ENCODE data around the gene MBOAT2. TPM values are rescaled to one million over a fixed set of nuclear protein-coding genes. Genes with fewer than 3 reads are reported as not detected.

The MBOAT2 gene
- total RNA-seq, 1 experiment from 2014 or later: 16.8 TPM

GRCh38 chr2:9002313-9002636 lies 1.2 kb downstream of the MBOAT2 start:
- peaks cover 20% of the 10 kb centered on the region for H3K79me2 ChIP-seq (ENCODE audit: insufficient read depth, low read length)
- ChIA-PET POLR2A (no interaction called here), RAD21 (ENCODE audit: low non-redundant PET in 1 of 2, low total read pairs in 2 of 2, uncharacterized antibody in 2 of 2, unreplicated experiment in 2 of 2) (no interaction called here), CTCF (no interaction called here)
- H3K9ac ChIP-seq (ENCODE audit: low read length): no peak overlapping the region
- H3K27ac ChIP-seq (ENCODE audit: low read depth, low read length): no peak overlapping the region
- no peaks in the 10 kb centered on the region for H3K9me3 ChIP-seq (ENCODE audit: control insufficient read depth in 1 of 2, insufficient read depth in 1 of 2, low read depth in 1 of 2, low read length in 2 of 2)
- H3K4me3 ChIP-seq (replicated peaks in 1 of 2; ENCODE audit: low read depth in 1 of 2, low read length in 2 of 2): 0 out of 4 replicates have a peak overlapping the region, but pooled peaks of 1 of the 2 experiments have one; percentile 58
- intact Hi-C loops (cut with micrococcal nuclease): no loop called here
- H2AFZ ChIP-seq (ENCODE audit: low read depth, low read length, poor library complexity, severe bottlenecking): no peak overlapping the region
- H3K36me3 ChIP-seq (ENCODE audit: control insufficient read depth in 1 of 2, insufficient read depth in 2 of 2, low read length in 2 of 2): no peaks in the 10 kb centered on the region
- DNase-seq (ENCODE audit: low read depth, low spot score): no peak
- H3K9me2 ChIP-seq (ENCODE audit: insufficient read depth): no peaks in the 10 kb centered on the region
- H3K4me2 ChIP-seq (ENCODE audit: low read length): peak overlapping the region; percentile 86
- no peak for ATAC-seq
- no peak for TF ChIP-seq EZH2 (IDR thresholded peaks at IDR 0.05)
- TF ChIP-seq ZNF274 (IDR thresholded peaks at IDR 0.05; ENCODE audit: low read depth, low read length): no peak
- TF ChIP-seq FOSL1 (IDR thresholded peaks at IDR 0.05; ENCODE audit: low read depth): no peak
- no peak for TF ChIP-seq CBX3 (IDR thresholded peaks at IDR 0.05; ENCODE audit: low read depth)
- no peak for TF ChIP-seq SIN3A (IDR thresholded peaks at IDR 0.05; ENCODE audit: low read depth)
- no peak for TF ChIP-seq POLR2AphosphoS5 (IDR thresholded peaks at IDR 0.05; ENCODE audit: low read depth, low read length)
- TF ChIP-seq JUND (IDR thresholded peaks at IDR 0.05): no peak
- no peak for TF ChIP-seq POLR2A (IDR thresholded peaks at IDR 0.05; ENCODE audit: borderline replicate concordance, extremely low read depth, insufficient read depth, insufficient read length)
- TF ChIP-seq TCF7L2 (IDR thresholded peaks at IDR 0.05; ENCODE audit: borderline replicate concordance, extremely low read depth, insufficient read depth, insufficient read length): no peak
- TF ChIP-seq RAD21 (IDR thresholded peaks at IDR 0.05; ENCODE audit: low read depth): no peak
- no peak for TF ChIP-seq SRF (IDR thresholded peaks at IDR 0.05; ENCODE audit: low read depth)
- no peak for TF ChIP-seq EGR1 (IDR thresholded peaks at IDR 0.05; ENCODE audit: low read depth)
- no peak for TF ChIP-seq EZH2phosphoT487 (IDR thresholded peaks at IDR 0.05; ENCODE audit: borderline replicate concordance)
- TF ChIP-seq CEBPB (IDR thresholded peaks at IDR 0.05; ENCODE audit: low read depth): no peak
- peaks cover 18 to 45% of the 10 kb centered on the region in 2 experiments for H3K4me1 ChIP-seq (ENCODE audit: control insufficient read depth in 1 of 2, insufficient read depth in 2 of 2, low read length in 2 of 2)
- BruUV-seq (replicated peaks): TSS peak; percentile 47
- H3K27me3 ChIP-seq (ENCODE audit: insufficient read depth, low read length): no peaks in the 10 kb centered on the region
- H4K20me1 ChIP-seq (ENCODE audit: insufficient read depth): no peaks in the 10 kb centered on the region

GRCh38 chr2:9001778-9002177 lies 1.7 kb downstream of the MBOAT2 start:
- CTCF ChIA-PET: no interaction called here

More at GRCh38 chr2:9001778-9002177, 1.7 kb downstream of the MBOAT2 start:
- no peaks in the 10 kb centered on the region for H3K9me3 ChIP-seq (ENCODE audit: control insufficient read depth in 1 of 2, insufficient read depth in 1 of 2, low read depth in 1 of 2, low read length in 2 of 2)
- no peak for DNase-seq (ENCODE audit: low read depth, low spot score)
- no peak overlapping the region for H3K27ac ChIP-seq (ENCODE audit: low read depth, low read length)
- peak overlapping the region; percentile 86; the same call in 1 of the 2 replicates for H3K4me2 ChIP-seq (ENCODE audit: low read length)
- ChIA-PET POLR2A (no interaction called here), RAD21 (ENCODE audit: low non-redundant PET in 1 of 2, low total read pairs in 2 of 2, uncharacterized antibody in 2 of 2, unreplicated experiment in 2 of 2) (no interaction called here)
- no peak overlapping the region for H3K4me3 ChIP-seq (replicated peaks in 1 of 2; ENCODE audit: low read depth in 1 of 2, low read length in 2 of 2)
- H3K4me1 ChIP-seq (ENCODE audit: control insufficient read depth in 1 of 2, insufficient read depth in 2 of 2, low read length in 2 of 2): peaks cover 18 to 45% of the 10 kb centered on the region in 2 experiments
- H3K9ac ChIP-seq (ENCODE audit: low read length): no peak overlapping the region
- TF ChIP-seq POLR2AphosphoS5 (IDR thresholded peaks at IDR 0.05; ENCODE audit: low read depth, low read length): no peak
- TF ChIP-seq MAX (IDR thresholded peaks at IDR 0.05): no peak
- no peak for TF ChIP-seq REST (IDR thresholded peaks at IDR 0.05; ENCODE audit: low read depth)
- TF ChIP-seq FOSL1 (IDR thresholded peaks at IDR 0.05; ENCODE audit: low read depth): no peak
- TF ChIP-seq JUND (IDR thresholded peaks at IDR 0.05): no peak
- TF ChIP-seq CBX3 (IDR thresholded peaks at IDR 0.05; ENCODE audit: low read depth): no peak
- TF ChIP-seq ATF3 (IDR thresholded peaks at IDR 0.05): no peak
- TF ChIP-seq SIN3A (IDR thresholded peaks at IDR 0.05; ENCODE audit: low read depth): no peak
- TF ChIP-seq ELF1 (IDR thresholded peaks at IDR 0.05; ENCODE audit: borderline replicate concordance, low read depth): no peak
- TF ChIP-seq YY1 (IDR thresholded peaks at IDR 0.05; ENCODE audit: extremely low read depth, insufficient replicate concordance, low read depth, low read length): no peak
- TF ChIP-seq EZH2 (IDR thresholded peaks at IDR 0.05): no peak
- no peak for TF ChIP-seq EGR1 (IDR thresholded peaks at IDR 0.05; ENCODE audit: low read depth)
- TF ChIP-seq SRF (IDR thresholded peaks at IDR 0.05; ENCODE audit: low read depth): no peak
- no peak for TF ChIP-seq POLR2A (IDR thresholded peaks at IDR 0.05; ENCODE audit: borderline replicate concordance, extremely low read depth, insufficient read depth, insufficient read length)
- no TSS peak for BruUV-seq (replicated peaks)
- intact Hi-C loops (cut with micrococcal nuclease): no loop called here
- H4K20me1 ChIP-seq (ENCODE audit: insufficient read depth): no peaks in the 10 kb centered on the region
- H3K27me3 ChIP-seq (ENCODE audit: insufficient read depth, low read length): no peaks in the 10 kb centered on the region
- H3K9me2 ChIP-seq (ENCODE audit: insufficient read depth): no peaks in the 10 kb centered on the region
- no peak for ATAC-seq
- H2AFZ ChIP-seq (ENCODE audit: low read depth, low read length, poor library complexity, severe bottlenecking): no peak overlapping the region
- peaks cover 20% of the 10 kb centered on the region for H3K79me2 ChIP-seq (ENCODE audit: insufficient read depth, low read length)
- H3K36me3 ChIP-seq (ENCODE audit: control insufficient read depth in 1 of 2, insufficient read depth in 2 of 2, low read length in 2 of 2): no peaks in the 10 kb centered on the region

Data from HCT116 (cell line).